Endothelial cell of umbilical vein (primary cell): ENCODE measurements around the gene MPEG1.

ENCODE experiments used
- CTCF ChIP-seq, 2 donors: IDR thresholded peaks; 1 replicate in 1 of 2; 2 replicates in 1 of 2; pipeline ENCODE4 v1.5.1; 2011; ENCODE audit warnings: low read length in 2 of 2, mild to moderate bottlenecking in 2 of 2, moderate library complexity in 2 of 2, control low read depth in 1 of 2, inconsistent platforms in 1 of 2, low read depth in 1 of 2; ENCODE audit not compliant: insufficient read depth in 1 of 2; ENCODE audit errors: extremely low read depth in 1 of 2
- EZH2 ChIP-seq: IDR thresholded peaks from 2 replicates; pipeline ENCODE4 v1.6.1; 2012; ENCODE audit warnings: borderline replicate concordance, low read depth, mild to moderate bottlenecking, moderate library complexity, low read length, inconsistent platforms; ENCODE audit not compliant: severe bottlenecking
- JUN ChIP-seq: IDR thresholded peaks from 2 replicates; pipeline ENCODE4 v1.6.1; 2011; ENCODE audit warnings: borderline replicate concordance, low read depth; ENCODE audit not compliant: insufficient read length, insufficient read depth
- MYC ChIP-seq: IDR thresholded peaks from one replicate; pipeline ENCODE4 v1.6.1; 2011; ENCODE audit warnings: mild to moderate bottlenecking, low read depth, low read length
- POLR2A ChIP-seq: IDR thresholded peaks from 2 replicates; pipeline ENCODE4 v1.6.1; 2012; ENCODE audit warnings: low read depth, mild to moderate bottlenecking, control low read depth, low read length
- POLR2AphosphoS5 ChIP-seq: IDR thresholded peaks from 2 replicates; pipeline ENCODE4 v1.6.1; 2012; ENCODE audit warnings: low read depth, mild to moderate bottlenecking, control low read depth, low read length, moderate library complexity; ENCODE audit not compliant: insufficient read depth
- TF ChIP-seq, protein P1 (sequence below): IDR thresholded peaks from 2 replicates; pipeline ENCODE4 v1.6.1; 2011; ENCODE audit not compliant: insufficient read depth, insufficient read length

DNA sequence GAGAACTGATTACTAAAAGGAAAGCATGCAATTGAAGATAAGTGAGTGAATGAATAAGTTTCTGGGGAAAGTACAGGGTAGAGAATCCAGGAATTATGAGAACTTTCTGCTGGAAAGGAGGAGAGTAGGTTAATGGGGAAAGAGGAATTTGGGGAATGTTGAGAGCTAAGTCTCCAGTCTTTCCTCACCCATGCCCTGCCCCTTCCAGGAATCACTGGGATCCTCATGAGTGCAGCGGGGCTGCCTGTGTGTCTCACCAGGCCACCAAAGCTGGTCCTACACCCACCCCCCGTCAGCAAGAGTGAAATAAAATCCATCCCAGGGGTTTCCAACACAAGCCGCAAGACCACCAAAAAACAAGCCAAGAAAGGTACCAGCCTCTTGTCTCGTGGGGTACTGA, 23.8 kb downstream of the MPEG1 start:
- TF ChIP-seq CTCF (IDR thresholded peaks at IDR 0.05; ENCODE audit: extremely low read depth in 1 of 2, insufficient read depth in 1 of 2, low read depth in 1 of 2, low read length in 2 of 2) (no peak), MYC (no peak), POLR2A (no peak), EZH2 (no peak), JUN (no peak), POLR2AphosphoS5 (no peak)
- TF ChIP-seq, protein P1, sequence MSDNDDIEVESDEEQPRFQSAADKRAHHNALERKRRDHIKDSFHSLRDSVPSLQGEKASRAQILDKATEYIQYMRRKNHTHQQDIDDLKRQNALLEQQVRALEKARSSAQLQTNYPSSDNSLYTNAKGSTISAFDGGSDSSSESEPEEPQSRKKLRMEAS, result no peak
